Inflammatory macrophage treated with lipopolysaccharide for 1 hour (primary cell): ENCODE measurements around the gene PNMA6A.
"Not testable (repeated sequence)": the region's sequence is repeated elsewhere in the genome, so short reads cannot be mapped to it uniquely, and the experiment has no call there.

Experiments
- DNase-seq, 2 donors: peaks; one replicate each; pipeline ENCODE4 v3.0.0-alpha.2; 2020 to 2022

The PNMA6A gene

DNA sequence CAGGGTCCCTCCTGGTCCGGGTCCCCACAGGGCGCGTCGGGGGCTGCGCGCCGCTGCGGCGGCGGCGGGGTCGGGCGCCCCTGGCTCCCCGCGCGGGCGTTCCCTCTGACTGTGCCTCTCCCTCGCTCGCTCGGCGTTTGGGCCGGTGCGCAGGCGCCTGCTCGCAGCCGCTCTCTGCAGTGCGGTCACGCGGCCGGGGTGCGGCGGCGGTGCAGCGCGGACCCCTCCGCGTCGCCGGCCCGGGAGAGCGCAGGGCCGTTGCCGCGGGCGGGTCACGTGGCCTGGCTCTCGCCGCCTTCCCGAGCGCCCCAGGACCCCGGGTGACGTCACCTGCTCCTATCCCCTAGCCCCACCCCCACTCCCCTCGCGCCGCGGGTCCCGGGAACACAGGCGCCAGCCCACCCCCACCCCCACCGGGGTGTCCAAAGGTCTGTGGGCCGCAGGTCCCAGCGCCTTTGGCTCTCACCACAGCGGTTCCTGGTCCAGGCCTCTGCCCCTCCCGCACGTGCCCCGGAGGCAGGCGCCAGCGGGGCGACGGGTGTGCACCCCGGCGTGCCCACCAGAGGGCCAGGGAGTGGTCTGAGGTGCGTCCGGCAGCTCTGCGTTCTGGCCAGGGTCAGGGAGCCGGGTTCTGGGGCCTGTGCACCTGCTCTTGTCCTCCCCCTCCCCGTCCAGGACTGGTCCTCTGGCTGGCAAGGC is 5.3 kb downstream of the PNMA6A start:
- DNase-seq: not testable (repeated sequence)

DNA sequence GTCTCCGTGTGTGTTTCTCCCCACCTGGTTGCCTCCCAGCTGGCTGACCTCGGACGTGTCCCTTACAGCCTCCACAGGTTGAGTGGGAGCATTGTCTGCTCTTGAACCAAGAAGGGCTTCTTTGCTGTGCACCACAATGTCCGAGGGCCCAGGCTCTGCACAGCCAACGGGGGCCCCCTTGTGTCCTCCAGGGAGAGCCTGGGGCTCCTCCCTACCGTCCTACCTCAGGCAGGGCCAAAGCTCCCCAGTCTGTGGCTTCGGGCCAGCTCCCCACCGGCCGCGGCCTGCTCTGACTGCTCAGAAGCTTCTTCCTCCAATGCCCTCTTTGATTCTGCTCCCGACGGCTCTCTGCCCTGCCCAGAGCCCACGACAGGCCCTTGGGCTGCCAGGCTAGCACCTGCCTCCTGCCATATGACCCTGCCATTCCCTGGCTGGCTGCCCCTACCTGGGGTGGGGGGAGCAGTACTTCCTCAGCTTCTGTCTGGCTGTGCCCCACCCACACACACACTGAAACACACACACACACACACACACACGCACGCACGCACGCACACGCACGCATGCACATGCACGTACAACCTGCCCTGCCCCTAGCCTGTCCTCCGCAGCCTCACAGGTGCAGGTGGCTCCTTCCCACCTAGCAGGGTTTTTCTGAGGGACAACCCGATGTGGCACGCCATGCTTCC is 11.1 kb downstream of the PNMA6A start:
- not testable (repeated sequence) for DNase-seq

DNA sequence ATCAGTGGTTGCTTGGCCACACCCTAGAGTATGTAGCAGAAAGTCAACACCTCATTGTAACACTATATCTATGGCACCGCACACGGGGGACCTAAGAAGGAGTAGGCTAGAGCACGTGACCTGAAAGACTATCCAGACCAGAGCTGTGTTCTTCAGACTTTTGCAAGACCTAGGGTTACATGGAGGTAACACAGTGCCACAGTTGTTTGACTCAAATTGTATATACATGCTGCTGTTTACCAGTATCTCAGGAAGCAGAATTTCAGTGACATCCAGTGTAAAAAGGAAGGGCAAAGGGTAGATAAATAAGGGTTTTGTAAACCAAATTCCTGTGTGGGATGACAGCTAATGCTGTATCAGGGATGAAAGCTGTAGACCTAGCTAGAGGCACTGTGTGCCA is 30.2 kb downstream of the PNMA6A start:
- no peak for DNase-seq

DNA sequence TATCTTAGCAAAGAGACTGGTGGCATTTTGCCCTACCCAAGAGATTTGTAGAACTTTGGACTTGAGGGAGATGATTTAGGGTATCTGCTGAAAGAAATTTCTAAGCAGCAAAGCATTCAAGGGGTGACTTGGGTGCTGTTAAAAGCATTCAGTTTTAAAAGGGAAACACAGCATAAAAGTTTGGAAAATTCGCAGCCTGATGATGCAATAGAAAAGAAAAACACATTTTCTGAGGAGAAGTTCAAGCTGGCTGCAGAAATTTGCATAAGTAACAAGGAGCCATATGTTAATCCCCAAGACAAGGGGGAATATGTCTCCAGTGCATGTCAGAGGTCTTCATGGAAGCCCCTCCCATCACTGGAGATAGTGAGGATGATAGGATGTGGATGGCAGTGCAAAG is 32.7 kb downstream of the PNMA6A start:
- not testable (repeated sequence) for DNase-seq

DNA sequence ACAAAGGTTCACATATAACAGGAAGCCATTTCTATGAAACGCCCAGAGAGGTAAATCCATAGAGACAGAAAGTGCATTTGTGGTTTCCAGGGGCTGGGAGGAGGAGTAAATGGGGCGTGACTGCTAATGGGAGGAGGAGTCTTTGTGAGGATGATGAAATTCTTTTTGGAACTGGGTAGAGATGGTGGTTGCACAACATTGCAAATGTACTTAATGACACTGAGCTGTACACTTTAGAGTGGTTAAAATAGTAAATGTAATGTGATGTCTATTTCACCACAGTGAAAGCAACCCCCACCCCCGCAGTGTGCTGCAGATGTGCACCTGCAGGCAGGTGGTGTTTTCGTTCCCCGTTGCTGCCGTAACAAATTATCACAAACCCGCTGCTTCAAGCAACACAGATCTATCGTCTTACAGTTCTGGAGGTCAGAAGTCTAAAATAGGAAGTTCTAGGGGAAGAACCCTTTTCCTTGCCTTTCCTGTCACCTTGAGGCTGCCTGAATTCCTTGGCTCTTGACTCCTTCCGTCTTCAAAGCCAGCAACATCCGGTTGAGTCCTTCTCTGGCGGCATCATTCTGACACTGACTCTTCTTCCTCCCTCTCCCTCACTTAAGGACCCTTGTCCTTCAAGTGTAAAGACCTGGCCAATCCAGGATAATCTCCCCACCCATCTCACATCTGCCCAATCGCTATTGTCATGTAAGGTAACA is 34.0 kb downstream of the PNMA6A start:
- not testable (repeated sequence) for DNase-seq

DNA sequence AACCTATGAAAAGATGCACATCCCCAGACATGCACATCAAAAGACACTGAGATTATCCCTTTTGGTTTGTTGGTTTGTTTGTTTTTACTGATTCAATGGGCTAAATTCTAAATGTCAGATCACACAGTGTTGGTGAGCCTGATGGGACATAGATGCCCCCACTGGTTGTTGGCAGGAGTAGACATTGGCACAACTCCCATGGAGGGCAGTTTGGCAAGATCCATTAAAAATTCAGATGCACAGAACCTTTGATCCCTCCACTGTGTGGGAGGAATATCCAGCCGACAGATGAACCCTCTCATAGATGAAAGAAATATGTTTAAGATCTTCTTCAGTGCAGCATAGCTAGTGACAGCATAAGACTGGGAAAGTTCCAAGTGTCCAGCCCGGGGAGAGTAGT is 38.5 kb downstream of the PNMA6A start:
- not testable (repeated sequence) for DNase-seq

DNA sequence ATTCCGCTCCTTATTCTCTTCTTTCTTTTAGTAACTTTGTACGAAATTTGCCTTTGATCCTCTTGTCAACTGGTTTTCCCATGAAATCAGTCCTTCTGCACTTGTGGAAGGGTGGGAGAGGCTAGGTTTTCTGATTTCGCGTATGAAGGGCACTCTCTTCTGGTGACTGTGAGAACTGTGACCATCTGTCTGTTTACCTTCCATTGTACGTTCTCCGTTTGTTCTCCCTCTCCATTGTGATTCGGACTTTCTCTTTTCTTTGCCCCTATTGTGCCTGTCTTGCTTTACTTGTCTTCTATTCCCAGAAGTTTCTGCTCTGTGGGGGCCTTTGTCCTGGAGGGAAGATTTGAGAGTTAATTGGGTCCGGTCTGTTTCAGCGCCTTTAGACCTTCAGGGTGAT is 41.6 kb downstream of the PNMA6A start:
- not testable (repeated sequence) for DNase-seq

DNA sequence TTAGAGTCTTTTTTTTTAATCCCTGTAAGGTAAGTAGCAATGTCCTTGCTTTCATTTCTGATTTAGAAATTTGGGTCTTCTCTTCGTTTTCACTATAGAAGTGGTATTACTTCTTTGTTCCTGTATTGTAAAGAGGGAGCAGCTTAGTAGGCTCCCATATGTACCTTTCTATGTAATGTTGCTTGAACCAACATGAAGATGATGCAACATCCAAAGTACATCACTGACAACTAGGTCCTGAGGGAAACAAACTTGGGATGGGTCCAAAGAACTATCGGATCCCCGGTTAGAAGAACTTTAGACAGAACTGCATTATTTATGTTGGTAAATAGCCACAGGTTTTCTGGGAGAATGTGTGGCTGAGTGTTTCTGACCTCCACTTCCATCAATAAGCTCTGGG is 45.5 kb downstream of the PNMA6A start:
- DNase-seq: not testable (repeated sequence)

DNA sequence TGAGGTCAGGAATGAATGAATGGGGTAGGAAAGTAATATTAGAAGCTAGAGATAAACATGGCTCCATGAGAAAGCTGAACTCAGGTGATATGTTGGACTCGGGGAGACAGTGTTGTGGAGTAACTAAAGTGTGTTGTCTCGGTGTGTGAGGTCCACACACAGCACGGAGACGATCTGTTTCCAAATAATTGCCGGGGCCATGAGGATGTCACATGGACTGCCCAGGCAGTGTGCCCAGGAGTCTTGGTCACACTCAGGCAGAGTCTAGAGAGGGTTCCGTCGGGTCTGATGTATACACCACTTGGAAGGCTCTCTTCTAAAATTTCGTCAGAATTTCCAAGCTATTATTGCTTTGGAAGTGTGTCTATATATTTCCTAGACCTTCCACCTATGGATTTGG is 48.0 kb downstream of the PNMA6A start:
- DNase-seq: not testable (repeated sequence)

DNA sequence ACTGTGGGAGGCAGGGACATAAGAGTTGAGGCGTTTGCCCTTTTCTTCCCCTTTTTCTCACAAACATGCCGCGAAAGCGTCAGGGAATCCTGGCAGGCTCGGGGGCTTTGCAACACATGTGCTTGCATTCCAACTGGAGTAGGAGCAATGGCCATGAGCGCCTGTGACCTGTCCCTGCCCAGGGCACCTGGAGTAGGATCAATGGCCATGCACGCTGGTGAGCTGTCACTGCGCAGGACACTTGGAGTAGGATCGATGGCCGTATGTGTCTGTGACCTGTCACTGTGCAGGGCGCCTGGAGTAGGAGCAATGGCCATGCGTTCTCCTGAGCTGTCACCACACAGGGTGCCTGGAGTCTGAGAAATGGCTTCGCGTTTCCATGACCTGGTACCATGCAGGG is 51.2 kb downstream of the PNMA6A start:
- not testable (repeated sequence) for DNase-seq
